Ishikawa (cell line): ENCODE measurements around the gene MBNL1.

Experiments
- CEBPB ChIP-seq: IDR thresholded peaks from 2 replicates; pipeline ENCODE4 v1.6.1; 2012
- CREB1 ChIP-seq: IDR thresholded peaks from 2 replicates; pipeline ENCODE4 v1.6.1; 2012; ENCODE audit warnings: low read depth
- EGR1 ChIP-seq: IDR thresholded peaks from 2 replicates; pipeline ENCODE4 v1.6.1; 2012
- EP300 ChIP-seq: IDR thresholded peaks from 2 replicates; pipeline ENCODE4 v1.6.1; 2012; ENCODE audit warnings: borderline replicate concordance
- FOXM1 ChIP-seq: IDR thresholded peaks from 2 replicates; pipeline ENCODE4 v1.6.1; 2012; ENCODE audit warnings: low read depth, borderline replicate concordance
- NFIC ChIP-seq: IDR thresholded peaks from 2 replicates; pipeline ENCODE4 v1.6.1; 2012
- RAD21 ChIP-seq: IDR thresholded peaks from 2 replicates; pipeline ENCODE4 v1.6.1; 2012; ENCODE audit warnings: low read depth
- TAF1 ChIP-seq: IDR thresholded peaks from 2 replicates; pipeline ENCODE4 v1.6.1; 2012; ENCODE audit warnings: low read depth, mild to moderate bottlenecking
- TCF12 ChIP-seq: IDR thresholded peaks from 2 replicates; pipeline ENCODE4 v1.6.1; 2012; ENCODE audit warnings: low read depth
- TEAD4 ChIP-seq: IDR thresholded peaks from 2 replicates; pipeline ENCODE4 v1.6.1; 2012
- YY1 ChIP-seq: IDR thresholded peaks from 2 replicates; pipeline ENCODE4 v1.6.1; 2012; ENCODE audit warnings: low read depth
- ZBTB7A ChIP-seq: IDR thresholded peaks from 2 replicates; pipeline ENCODE4 v1.6.1; 2012; ENCODE audit warnings: low read depth
- TF ChIP-seq, protein P1 (sequence below): IDR thresholded peaks from 2 replicates; pipeline ENCODE4 v1.6.1; 2012
- TF ChIP-seq, protein P2 (sequence below): IDR thresholded peaks from 2 replicates; pipeline ENCODE4 v1.6.1; 2012; ENCODE audit warnings: low read depth, mild to moderate bottlenecking
- TF ChIP-seq, protein P3 (sequence below): IDR thresholded peaks from 2 replicates; pipeline ENCODE4 v1.6.1; 2012

MBNL1 gene

DNA sequence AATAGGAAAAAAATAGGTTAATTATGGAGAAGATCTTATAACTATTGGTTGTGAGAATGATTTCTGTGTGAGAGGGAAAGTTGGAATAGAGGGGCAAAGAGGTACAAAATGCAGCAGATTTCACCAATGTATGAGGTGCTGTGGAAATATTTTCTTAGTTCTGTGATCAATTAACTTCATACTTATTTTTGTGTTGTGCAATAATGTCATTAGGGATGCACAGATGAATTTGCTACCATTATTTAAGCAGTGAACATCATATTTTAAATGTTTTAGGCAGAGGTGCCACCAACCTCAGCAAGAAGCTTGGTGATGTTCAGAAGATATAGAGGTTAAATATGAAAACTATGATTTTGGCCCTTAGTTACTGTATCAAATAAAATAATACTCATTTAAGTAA, 21.6 kb downstream of the MBNL1 start:
- no peak for TF ChIP-seq ZBTB7A

DNA sequence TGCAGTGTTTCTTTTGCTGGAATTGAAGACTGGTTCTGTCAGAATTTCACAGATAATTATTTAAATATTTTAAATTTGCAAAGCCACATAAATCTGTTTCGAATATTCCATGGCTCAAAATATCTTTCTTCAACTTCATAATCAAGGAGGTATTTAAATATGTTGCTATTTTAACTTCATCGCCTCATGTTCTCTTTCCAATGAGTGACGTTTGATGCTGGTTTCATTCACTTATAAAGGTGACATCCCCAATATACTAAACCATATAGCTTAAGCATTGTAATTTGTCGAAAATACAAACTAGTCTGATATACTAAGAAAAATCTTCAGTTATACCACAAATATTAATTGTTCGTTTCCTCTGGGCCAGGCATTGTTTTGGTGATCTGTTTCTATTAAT, 22.5 kb downstream of the MBNL1 start:
- TF ChIP-seq CEBPB, result no peak
- no peak for TF ChIP-seq CREB1
- TF ChIP-seq, protein P1, sequence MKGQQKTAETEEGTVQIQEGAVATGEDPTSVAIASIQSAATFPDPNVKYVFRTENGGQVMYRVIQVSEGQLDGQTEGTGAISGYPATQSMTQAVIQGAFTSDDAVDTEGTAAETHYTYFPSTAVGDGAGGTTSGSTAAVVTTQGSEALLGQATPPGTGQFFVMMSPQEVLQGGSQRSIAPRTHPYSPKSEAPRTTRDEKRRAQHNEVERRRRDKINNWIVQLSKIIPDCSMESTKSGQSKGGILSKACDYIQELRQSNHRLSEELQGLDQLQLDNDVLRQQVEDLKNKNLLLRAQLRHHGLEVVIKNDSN, result no peak
- TF ChIP-seq, protein P2, sequence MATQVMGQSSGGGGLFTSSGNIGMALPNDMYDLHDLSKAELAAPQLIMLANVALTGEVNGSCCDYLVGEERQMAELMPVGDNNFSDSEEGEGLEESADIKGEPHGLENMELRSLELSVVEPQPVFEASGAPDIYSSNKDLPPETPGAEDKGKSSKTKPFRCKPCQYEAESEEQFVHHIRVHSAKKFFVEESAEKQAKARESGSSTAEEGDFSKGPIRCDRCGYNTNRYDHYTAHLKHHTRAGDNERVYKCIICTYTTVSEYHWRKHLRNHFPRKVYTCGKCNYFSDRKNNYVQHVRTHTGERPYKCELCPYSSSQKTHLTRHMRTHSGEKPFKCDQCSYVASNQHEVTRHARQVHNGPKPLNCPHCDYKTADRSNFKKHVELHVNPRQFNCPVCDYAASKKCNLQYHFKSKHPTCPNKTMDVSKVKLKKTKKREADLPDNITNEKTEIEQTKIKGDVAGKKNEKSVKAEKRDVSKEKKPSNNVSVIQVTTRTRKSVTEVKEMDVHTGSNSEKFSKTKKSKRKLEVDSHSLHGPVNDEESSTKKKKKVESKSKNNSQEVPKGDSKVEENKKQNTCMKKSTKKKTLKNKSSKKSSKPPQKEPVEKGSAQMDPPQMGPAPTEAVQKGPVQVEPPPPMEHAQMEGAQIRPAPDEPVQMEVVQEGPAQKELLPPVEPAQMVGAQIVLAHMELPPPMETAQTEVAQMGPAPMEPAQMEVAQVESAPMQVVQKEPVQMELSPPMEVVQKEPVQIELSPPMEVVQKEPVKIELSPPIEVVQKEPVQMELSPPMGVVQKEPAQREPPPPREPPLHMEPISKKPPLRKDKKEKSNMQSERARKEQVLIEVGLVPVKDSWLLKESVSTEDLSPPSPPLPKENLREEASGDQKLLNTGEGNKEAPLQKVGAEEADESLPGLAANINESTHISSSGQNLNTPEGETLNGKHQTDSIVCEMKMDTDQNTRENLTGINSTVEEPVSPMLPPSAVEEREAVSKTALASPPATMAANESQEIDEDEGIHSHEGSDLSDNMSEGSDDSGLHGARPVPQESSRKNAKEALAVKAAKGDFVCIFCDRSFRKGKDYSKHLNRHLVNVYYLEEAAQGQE, result no peak
- no peak for TF ChIP-seq EP300
- TF ChIP-seq TCF12, result no peak
- TF ChIP-seq TEAD4, result no peak
- TF ChIP-seq RAD21, result no peak
- TF ChIP-seq ZBTB7A, result no peak
- TF ChIP-seq YY1, result no peak
- TF ChIP-seq, protein P3, sequence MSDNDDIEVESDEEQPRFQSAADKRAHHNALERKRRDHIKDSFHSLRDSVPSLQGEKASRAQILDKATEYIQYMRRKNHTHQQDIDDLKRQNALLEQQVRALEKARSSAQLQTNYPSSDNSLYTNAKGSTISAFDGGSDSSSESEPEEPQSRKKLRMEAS, result no peak
- TF ChIP-seq TAF1, result no peak

DNA sequence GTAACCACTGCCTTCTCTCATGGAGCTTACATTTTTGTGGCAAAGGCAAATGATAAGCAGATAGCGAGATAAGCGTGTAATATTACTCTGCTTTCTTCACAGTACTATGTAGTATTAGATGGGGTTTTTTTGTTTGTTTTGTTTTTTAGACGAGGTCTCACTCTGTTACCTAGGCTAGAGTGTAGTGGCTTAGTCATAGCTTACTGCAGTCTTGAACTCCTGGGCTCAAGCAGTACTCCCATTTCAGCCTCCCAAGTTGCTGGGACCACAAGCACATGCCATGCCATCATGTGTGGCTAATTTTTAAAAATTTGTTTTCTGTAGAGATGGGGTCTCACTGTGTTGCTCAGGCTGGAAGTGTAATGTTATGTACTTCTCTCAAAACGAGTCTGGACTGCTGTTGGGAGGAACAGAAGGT, 22.9 kb downstream of the MBNL1 start:
- no peak for TF ChIP-seq TAF1
- TF ChIP-seq, protein P1, result no peak
- TF ChIP-seq CREB1, result no peak
- no peak for TF ChIP-seq FOXM1
- no peak for TF ChIP-seq TCF12
- no peak for TF ChIP-seq EP300
- TF ChIP-seq, protein P3, result no peak
- no peak for TF ChIP-seq TEAD4
- TF ChIP-seq, protein P2, result no peak
- TF ChIP-seq YY1, result no peak
- no peak for TF ChIP-seq ZBTB7A
- TF ChIP-seq CEBPB, result no peak
- no peak for TF ChIP-seq EGR1
- no peak for TF ChIP-seq RAD21
- TF ChIP-seq NFIC, result no peak

DNA sequence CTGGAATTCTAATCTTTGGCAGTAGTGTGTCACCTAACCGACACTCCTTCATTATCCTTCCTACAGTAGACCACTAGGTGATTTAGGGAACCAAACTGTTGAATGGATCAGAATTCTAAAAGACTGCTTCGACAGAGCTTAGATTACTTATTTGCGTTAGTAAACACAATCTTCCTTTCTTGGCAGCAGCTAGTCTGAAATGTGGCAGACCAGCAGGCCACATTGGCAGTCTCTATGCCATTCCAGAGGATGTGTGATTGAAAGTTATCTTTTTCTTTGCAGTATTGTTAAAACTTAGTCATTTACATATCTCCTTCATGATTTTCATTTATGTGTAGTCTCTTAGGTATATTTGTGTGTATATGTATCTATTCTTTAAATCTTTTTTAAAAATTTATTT, 23.6 kb downstream of the MBNL1 start:
- no peak for TF ChIP-seq CREB1
- no peak for TF ChIP-seq EP300
- TF ChIP-seq RAD21, result no peak
- no peak for TF ChIP-seq TEAD4
- TF ChIP-seq TCF12, result no peak
- TF ChIP-seq CEBPB, result no peak
- TF ChIP-seq ZBTB7A, result no peak
- TF ChIP-seq YY1, result no peak
- TF ChIP-seq, protein P2, result no peak
- TF ChIP-seq FOXM1, result no peak
- TF ChIP-seq, protein P3, result no peak
- TF ChIP-seq NFIC, result no peak
